ENCODE data around the gene TPST1.

Gene TPST1

DNA sequence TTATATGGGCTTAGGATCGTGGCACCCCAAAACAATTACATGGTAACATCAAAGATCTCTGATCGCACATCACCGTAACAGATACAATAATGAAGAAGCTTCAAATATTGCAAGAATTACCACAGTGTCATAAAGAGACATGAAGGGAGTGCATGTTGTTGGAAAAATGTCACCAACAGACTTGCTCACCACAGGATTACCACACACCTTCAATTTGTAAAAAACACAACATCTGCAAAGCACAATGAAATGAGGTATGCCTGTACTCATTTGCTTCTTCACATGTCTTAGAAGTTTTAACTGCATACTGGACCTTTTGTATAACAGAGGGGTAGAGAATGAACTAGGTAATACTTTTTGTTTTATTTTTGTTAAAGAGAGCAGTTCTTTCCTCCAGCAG, 96.6 kb downstream of the TPST1 start:
- Histone ChIP-seq H4K20me1 (ENCODE audit: insufficient read depth, low read length) (no peaks in the 10 kb centered on the region), H3K79me2 (ENCODE audit: low read length) (no peaks in the 10 kb centered on the region), H3K36me3 (replicated peaks; ENCODE audit: low read depth, low read length) (no peaks in the 10 kb centered on the region), H3K27ac (ENCODE audit: low read length) (no peak overlapping the region), H3K9ac (ENCODE audit: low read length) (no peak overlapping the region), H2AFZ (ENCODE audit: low read depth, low read length) (no peak overlapping the region), H3K9me3 (ENCODE audit: insufficient read depth, low read length) (peaks cover 11% of the 10 kb centered on the region), H3K4me2 (ENCODE audit: low read length) (no peak overlapping the region), H3K4me3 (ENCODE audit: low read length) (no peak overlapping the region), H3K27me3 (ENCODE audit: low read depth, low read length) (no peaks in the 10 kb centered on the region), H3K4me1 (ENCODE audit: low read length) (no peaks in the 10 kb centered on the region)
- TF ChIP-seq CTCF (IDR thresholded peaks at IDR 0.05; ENCODE audit: low read depth, low read length): no peak
- no peak for TF ChIP-seq EZH2phosphoT487 (IDR thresholded peaks at IDR 0.05; ENCODE audit: low read depth)

GRCh38 chr7:66303454-66304155, 98.5 kb downstream of the TPST1 start:
- H3K4me1 ChIP-seq (ENCODE audit: low read length): no peaks in the 10 kb centered on the region
- H3K36me3 ChIP-seq (replicated peaks; ENCODE audit: low read depth, low read length): no peaks in the 10 kb centered on the region
- TF ChIP-seq CTCF (IDR thresholded peaks at IDR 0.05; ENCODE audit: low read depth, low read length) (no peak), EZH2phosphoT487 (IDR thresholded peaks at IDR 0.05; ENCODE audit: low read depth) (no peak)
- H3K79me2 ChIP-seq (ENCODE audit: low read length): no peaks in the 10 kb centered on the region
- H3K9me3 ChIP-seq (ENCODE audit: insufficient read depth, low read length): no peaks in the 10 kb centered on the region
- no peak overlapping the region for H3K4me2 ChIP-seq (ENCODE audit: low read length)
- no peak overlapping the region for H3K4me3 ChIP-seq (ENCODE audit: low read length)
- H3K9ac ChIP-seq (ENCODE audit: low read length): no peak overlapping the region
- no peaks in the 10 kb centered on the region for H3K27me3 ChIP-seq (ENCODE audit: low read depth, low read length)
- no peak overlapping the region for H3K27ac ChIP-seq (ENCODE audit: low read length)
- H4K20me1 ChIP-seq (ENCODE audit: insufficient read depth, low read length): no peaks in the 10 kb centered on the region
- no peak overlapping the region for H2AFZ ChIP-seq (ENCODE audit: low read depth, low read length)

- Histone ChIP-seq H3K79me2 (ENCODE audit: low read length) (no peaks in the 10 kb centered on the region), H3K4me2 (ENCODE audit: low read length) (no peak overlapping the region), H3K4me1 (ENCODE audit: low read length) (no peaks in the 10 kb centered on the region), H3K27ac (ENCODE audit: low read length) (no peak overlapping the region), H4K20me1 (ENCODE audit: insufficient read depth, low read length) (no peaks in the 10 kb centered on the region), H3K36me3 (replicated peaks; ENCODE audit: low read depth, low read length) (no peaks in the 10 kb centered on the region), H3K27me3 (ENCODE audit: low read depth, low read length) (no peaks in the 10 kb centered on the region), H3K4me3 (ENCODE audit: low read length) (no peak overlapping the region), H3K9ac (ENCODE audit: low read length) (no peak overlapping the region), H3K9me3 (ENCODE audit: insufficient read depth, low read length) (no peaks in the 10 kb centered on the region), H2AFZ (ENCODE audit: low read depth, low read length) (no peak overlapping the region)
- no peak for TF ChIP-seq EZH2phosphoT487 (IDR thresholded peaks at IDR 0.05; ENCODE audit: low read depth)
- TF ChIP-seq CTCF (IDR thresholded peaks at IDR 0.05; ENCODE audit: low read depth, low read length): no peak
Observed at GRCh38 chr7:66304536-66304935, 99.4 kb downstream of the TPST1 start.

DNA sequence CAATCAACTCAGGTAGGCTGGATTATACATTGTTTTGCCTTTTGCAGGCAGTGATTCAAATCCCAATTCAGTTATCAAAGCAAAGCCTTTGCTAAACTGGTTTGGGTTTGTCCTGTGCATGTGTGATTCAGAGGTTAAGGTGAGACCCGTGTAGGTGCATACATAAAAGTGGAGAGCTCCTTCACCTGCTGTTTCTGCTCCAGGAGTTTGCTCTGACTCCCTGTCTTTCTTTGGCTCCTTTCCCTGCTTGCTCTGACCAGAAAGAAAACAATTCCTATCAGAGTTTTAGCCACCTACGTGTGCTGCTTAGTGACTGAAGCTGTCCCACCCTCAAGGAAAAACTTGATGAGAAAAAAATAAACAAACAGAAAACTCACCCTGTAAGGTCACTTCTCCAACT, 101.1 kb downstream of the TPST1 start:
- Histone ChIP-seq H3K79me2 (ENCODE audit: low read length) (no peaks in the 10 kb centered on the region), H3K36me3 (replicated peaks; ENCODE audit: low read depth, low read length) (no peaks in the 10 kb centered on the region), H2AFZ (ENCODE audit: low read depth, low read length) (no peak overlapping the region), H3K4me3 (ENCODE audit: low read length) (no peak overlapping the region), H3K9me3 (ENCODE audit: insufficient read depth, low read length) (no peaks in the 10 kb centered on the region), H3K27me3 (ENCODE audit: low read depth, low read length) (no peaks in the 10 kb centered on the region), H3K4me2 (ENCODE audit: low read length) (no peak overlapping the region), H4K20me1 (ENCODE audit: insufficient read depth, low read length) (no peaks in the 10 kb centered on the region), H3K27ac (ENCODE audit: low read length) (no peak overlapping the region), H3K9ac (ENCODE audit: low read length) (no peak overlapping the region), H3K4me1 (ENCODE audit: low read length) (no peaks in the 10 kb centered on the region)
- TF ChIP-seq CTCF (IDR thresholded peaks at IDR 0.05; ENCODE audit: low read depth, low read length) (no peak), EZH2phosphoT487 (IDR thresholded peaks at IDR 0.05; ENCODE audit: low read depth) (no peak)
